Esophagus squamous epithelium (tissue), 5 donors: ENCODE data around the gene CSNK1A1. TPM values are rescaled to one million over a fixed set of nuclear protein-coding genes. Genes with fewer than 3 reads are reported as not detected.
"Not testable (repeated sequence)": the region's sequence is repeated elsewhere in the genome, so short reads cannot be mapped to it uniquely, and the experiment has no call there.

Experiments used
- DNase-seq: peaks from one replicate; lab custom pipeline; 2025; lab: John Stamatoyannopoulos, UW
- H3K27ac ChIP-seq, 4 donors: fragments of 200-600 bp; sonication (generic); one replicate each; pipeline ENCODE4 v1.5.1; 2016 to 2019; ENCODE audit warnings: mild to moderate bottlenecking in 1 of 4
- H3K27me3 ChIP-seq, 4 donors: fragments of 200-600 bp; sonication (generic); 1 replicate in 3 of 4; 2 replicates in 1 of 4; pipeline versions ENCODE4 v1.5.1 to v1.6.0; 2017 to 2021; ENCODE audit warnings: antibody characterized with exemption in 1 of 4
- H3K36me3 ChIP-seq, 3 donors: fragments of 200-600 bp; sonication (generic); one replicate each; pipeline ENCODE4 v1.5.1; 2016 to 2019
- H3K4me1 ChIP-seq, 3 donors: fragments of 200-600 bp; sonication (generic); one replicate each; pipeline ENCODE4 v1.5.1; 2017 to 2019
- H3K4me3 ChIP-seq, 4 donors: fragments of 200-600 bp; sonication (generic); 1 replicate in 3 of 4; 2 replicates in 1 of 4; pipeline ENCODE4 v1.5.1; 2016 to 2019; ENCODE audit warnings: mild to moderate bottlenecking in 2 of 4, moderate library complexity in 1 of 4
- H3K9me3 ChIP-seq, 3 donors: fragments of 200-600 bp; sonication (generic); one replicate each; pipeline ENCODE4 v1.5.1; 2016 to 2019
- POLR2A ChIP-seq, 4 donors: fragments of 450-650 bp; IDR thresholded peaks; one replicate each; pipeline ENCODE4 v1.6.1; 2017; ENCODE audit warnings: antibody characterized with exemption in 4 of 4, mild to moderate bottlenecking in 4 of 4, moderate library complexity in 3 of 4
- WGBS, 2 donors: methylation state at CpG; one replicate each; pipeline ENCODE4 v1.1.5; 2018; 5-methylcytosine and 5-hydroxymethylcytosine counted together
- intact Hi-C: fragments of 100-400 bp; cut with DNase I; formaldehyde crosslinking; loops from one replicate; pipeline ENCODE4 v1.15.0; 2022
- total RNA-seq, 4 donors: library from RNA; depleted of rRNA; stranded (reverse); fragments of >200 nt; gene quantifications; one replicate each; pipeline ENCODE4 v1.1.0, GENCODE V29; 2016
- TF ChIP-seq, protein P1 (sequence below), 6 experiments: fragments of 450-650 bp in 4 of 6; fragments of 200-600 bp in 2 of 6; sonication (generic) in 2 of 6; IDR thresholded peaks; one replicate each; pipeline ENCODE4 v1.5.1; 2016 to 2019; ENCODE audit warnings: antibody characterized with exemption in 6 of 6, mild to moderate bottlenecking in 4 of 6, moderate library complexity in 4 of 6
- donor health status: DM: yes; HTN: yes; CAD: no.

CSNK1A1 gene
- total RNA-seq, 4 donors from 2014 or later: 223 to 388 (median 301) TPM

DNA sequence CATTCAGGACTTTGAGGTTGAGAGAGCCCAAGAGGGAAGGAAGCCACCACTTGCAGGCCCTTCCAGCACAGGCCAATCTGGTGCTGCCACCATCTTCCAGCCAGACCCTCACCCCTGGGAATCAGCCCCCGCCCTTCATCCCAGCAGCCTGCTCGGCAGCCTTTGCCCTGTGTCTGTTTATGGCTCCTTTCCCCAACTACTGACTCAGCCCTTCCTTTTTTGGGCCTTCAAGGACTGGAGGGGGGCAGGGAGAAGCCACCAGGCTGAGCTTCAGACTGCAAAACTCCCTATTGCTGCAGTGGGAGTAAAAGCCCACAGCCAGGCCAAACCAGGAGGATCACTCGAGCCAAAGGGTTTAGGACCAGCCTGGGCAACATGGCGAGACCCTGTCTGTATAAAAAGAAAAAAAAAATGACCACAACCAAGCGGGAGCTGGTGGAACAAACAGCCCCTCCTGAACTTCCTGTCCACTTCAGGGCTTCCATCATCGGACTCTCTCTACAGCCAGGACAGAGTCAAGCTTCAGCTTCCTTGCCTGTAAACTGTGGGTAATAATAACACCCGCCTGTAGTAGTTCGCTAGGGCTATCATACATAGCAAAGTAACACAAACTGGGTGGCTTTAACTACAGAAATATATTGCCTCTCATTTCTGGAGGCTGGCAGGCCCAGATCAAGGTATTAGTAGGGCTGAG is 86.3 kb downstream of the CSNK1A1 start:
- intact Hi-C loops: no loop called here
- 41 to 56% methylated on average over 6 to 8 of the region's 8 CpGs for WGBS, 2 donors
- H3K4me3 ChIP-seq: no peak overlapping the region
- H3K27me3 ChIP-seq: no peaks in the 10 kb centered on the region
- peak overlapping the region; percentile 57 to 85 (median 78) for H3K27ac ChIP-seq
- TF ChIP-seq, protein P1, sequence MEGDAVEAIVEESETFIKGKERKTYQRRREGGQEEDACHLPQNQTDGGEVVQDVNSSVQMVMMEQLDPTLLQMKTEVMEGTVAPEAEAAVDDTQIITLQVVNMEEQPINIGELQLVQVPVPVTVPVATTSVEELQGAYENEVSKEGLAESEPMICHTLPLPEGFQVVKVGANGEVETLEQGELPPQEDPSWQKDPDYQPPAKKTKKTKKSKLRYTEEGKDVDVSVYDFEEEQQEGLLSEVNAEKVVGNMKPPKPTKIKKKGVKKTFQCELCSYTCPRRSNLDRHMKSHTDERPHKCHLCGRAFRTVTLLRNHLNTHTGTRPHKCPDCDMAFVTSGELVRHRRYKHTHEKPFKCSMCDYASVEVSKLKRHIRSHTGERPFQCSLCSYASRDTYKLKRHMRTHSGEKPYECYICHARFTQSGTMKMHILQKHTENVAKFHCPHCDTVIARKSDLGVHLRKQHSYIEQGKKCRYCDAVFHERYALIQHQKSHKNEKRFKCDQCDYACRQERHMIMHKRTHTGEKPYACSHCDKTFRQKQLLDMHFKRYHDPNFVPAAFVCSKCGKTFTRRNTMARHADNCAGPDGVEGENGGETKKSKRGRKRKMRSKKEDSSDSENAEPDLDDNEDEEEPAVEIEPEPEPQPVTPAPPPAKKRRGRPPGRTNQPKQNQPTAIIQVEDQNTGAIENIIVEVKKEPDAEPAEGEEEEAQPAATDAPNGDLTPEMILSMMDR (IDR thresholded peaks at IDR 0.05): no peak
- TF ChIP-seq POLR2A (IDR thresholded peaks at IDR 0.05): no peak
- DNase-seq: no peak
- H3K4me1 ChIP-seq: peaks cover 10 to 17% (median 10%) of the 10 kb centered on the region in 3 donors
- H3K9me3 ChIP-seq: no peaks in the 10 kb centered on the region
- H3K36me3 ChIP-seq: no peaks in the 10 kb centered on the region

DNA sequence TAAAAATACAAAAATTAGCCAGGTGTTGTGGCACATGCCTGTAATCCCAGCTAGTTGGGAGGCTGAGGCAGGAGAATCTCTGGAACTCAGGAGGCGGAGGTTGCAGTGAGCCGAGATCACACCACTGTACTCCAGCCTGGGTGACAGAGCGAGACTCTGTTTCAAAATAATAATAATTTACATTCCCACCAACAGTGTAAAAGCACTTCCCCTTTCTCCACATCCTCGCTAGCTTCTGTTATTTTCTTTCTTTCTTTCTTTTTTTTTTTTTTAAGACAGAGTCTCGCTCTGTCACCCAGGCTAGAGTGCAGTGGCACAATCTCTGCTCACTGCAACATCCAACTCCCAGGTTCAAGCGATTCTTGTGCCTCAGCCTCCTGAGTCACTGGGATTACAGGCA is 89.3 kb downstream of the CSNK1A1 start:
- WGBS, 2 donors: 64 to 75% methylated on average over 6 of the region's 6 CpGs
- intact Hi-C loops, H3K36me3 ChIP-seq, H3K9me3 ChIP-seq, H3K4me3 ChIP-seq, H3K27me3 ChIP-seq, DNase-seq, H3K27ac ChIP-seq: not testable (repeated sequence)
- peaks cover 10 to 21% (median 10%) of the 10 kb centered on the region in 3 donors for H3K4me1 ChIP-seq

DNA sequence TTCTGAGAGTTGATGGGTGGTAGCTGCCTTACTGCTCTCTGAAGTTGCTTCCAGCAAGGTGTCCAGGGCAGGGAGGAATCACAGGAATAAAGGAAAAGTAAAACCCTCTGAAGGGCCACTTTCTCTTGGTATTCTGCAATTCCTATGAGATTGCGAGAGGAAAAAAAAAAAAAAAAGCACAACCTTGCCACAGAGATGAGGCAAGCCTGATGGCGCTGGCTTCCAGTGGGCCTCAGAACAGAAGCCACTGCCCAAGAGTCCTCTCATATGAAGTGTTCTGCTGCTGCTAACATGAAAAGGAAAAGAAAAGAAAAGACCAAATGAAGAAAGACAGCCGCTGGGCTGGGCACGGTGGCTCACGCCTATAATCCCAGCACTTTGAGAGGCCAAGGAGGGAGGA is 91.3 kb downstream of the CSNK1A1 start:
- no peak overlapping the region for H3K27ac ChIP-seq
- intact Hi-C loops: no loop called here
- 77 to 78% methylated on average over 5 of the region's 5 CpGs for WGBS, 2 donors
- no peaks in the 10 kb centered on the region for H3K36me3 ChIP-seq
- H3K4me3 ChIP-seq: no peak overlapping the region
- no peaks in the 10 kb centered on the region for H3K9me3 ChIP-seq
- DNase-seq: no peak
- peaks cover 5 to 23% (median 15%) of the 10 kb centered on the region in 3 donors for H3K4me1 ChIP-seq
- no peaks in the 10 kb centered on the region for H3K27me3 ChIP-seq
- TF ChIP-seq, protein P1 (IDR thresholded peaks at IDR 0.05): no peak
- TF ChIP-seq POLR2A (IDR thresholded peaks at IDR 0.05): no peak

DNA sequence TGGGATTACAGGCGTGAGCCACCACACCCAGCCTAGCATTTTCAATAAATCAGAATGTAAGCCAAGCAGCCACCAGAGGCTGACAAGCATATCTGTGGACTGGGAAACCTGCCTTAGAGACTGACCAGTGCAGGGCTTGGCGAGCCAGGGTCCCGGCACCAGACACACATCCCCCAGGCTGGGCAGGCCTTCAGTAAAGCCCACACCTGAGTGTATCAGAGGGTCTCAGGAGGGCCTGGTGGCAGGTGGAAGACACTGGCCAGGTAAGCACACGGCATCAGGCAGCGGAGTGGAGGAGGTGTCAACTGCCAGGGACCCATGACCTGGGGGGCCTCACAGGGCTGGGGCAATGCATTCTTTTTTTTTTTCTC is 93.9 kb downstream of the CSNK1A1 start:
- intact Hi-C loops: no loop called here
- Histone ChIP-seq H3K4me3 (no peak overlapping the region), H3K27me3 (no peaks in the 10 kb centered on the region), H3K36me3 (no peaks in the 10 kb centered on the region), H3K27ac (peak overlapping the region; percentile 27 to 80 (median 62)), H3K9me3 (no peaks in the 10 kb centered on the region), H3K4me1 (peaks cover 5 to 33% (median 26%) of the 10 kb centered on the region in 3 donors)
- WGBS, 2 donors: 83 to 100% methylated on average over 2 of the region's 5 CpGs
- TF ChIP-seq POLR2A (IDR thresholded peaks at IDR 0.05): no peak
- TF ChIP-seq, protein P1 (IDR thresholded peaks at IDR 0.05): no peak
- no peak for DNase-seq

DNA sequence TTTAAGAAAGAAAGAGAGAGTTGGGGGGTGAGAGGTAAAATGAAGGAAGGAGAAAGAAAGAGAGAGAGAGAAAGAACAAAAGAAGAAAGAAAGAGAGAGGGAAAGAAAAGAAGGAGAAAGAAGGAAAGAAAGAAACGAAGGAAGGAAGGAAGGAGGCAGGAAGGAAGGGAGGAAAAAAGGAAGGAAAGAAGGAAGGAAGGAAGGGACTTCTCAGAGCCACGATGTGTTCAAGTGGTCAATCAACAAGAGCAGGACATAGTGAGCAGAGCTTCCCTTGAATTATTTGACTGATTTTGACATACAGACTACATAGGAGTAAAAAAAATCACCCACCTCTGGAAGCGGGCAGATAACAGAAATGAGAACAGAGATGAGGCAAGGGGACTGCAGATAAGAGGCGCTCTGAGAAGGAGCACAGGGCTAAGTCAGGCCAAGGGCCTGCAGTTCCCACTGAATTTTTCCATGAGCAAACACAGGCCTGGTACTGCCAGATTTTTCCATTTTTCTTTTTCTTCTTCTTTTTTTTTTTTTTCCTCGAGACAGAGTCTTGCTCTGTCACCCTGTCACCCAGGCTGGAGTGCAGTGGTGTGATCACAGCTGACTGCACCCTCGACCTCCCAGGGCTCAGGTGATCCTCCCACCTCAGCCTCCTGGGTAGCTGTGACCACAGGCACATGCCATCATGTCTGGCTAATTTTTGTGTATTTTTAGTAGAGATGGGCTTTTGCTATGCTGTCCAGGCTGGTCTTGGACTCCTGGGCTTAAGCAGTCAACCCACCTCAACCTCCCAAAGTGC is 94.4 kb downstream of the CSNK1A1 start:
- H3K36me3 ChIP-seq: no peaks in the 10 kb centered on the region
- no peak overlapping the region for H3K4me3 ChIP-seq
- WGBS, 2 donors: 63 to 64% methylated on average over 6 of the region's 6 CpGs
- no peak for DNase-seq
- peaks cover 10 to 39% (median 32%) of the 10 kb centered on the region in 3 donors for H3K4me1 ChIP-seq
- peak overlapping the region; percentile 63 to 83 (median 74) for H3K27ac ChIP-seq
- no peak for TF ChIP-seq POLR2A (IDR thresholded peaks at IDR 0.05)
- TF ChIP-seq, protein P1 (IDR thresholded peaks at IDR 0.05): no peak
- H3K9me3 ChIP-seq: no peaks in the 10 kb centered on the region
- intact Hi-C loops: no loop called here
- no peaks in the 10 kb centered on the region for H3K27me3 ChIP-seq
